IMR-90 (cell line): ENCODE data around the gene PRTFDC1. TPM values are rescaled to one million over a fixed set of nuclear protein-coding genes. Genes with fewer than 3 reads are reported as not detected.
A peak's percentile ranks its signal among the peaks of the same experiment; 100 is the strongest.

ENCODE experiments used
- ATAC-seq: fragments of 200-7000 bp; cut with Tn5 transposase; 2 replicates; pipeline ENCODE4 v1.9.1; 2020; ENCODE audit warnings: low read depth, mild to moderate bottlenecking, moderate library complexity
- BruUV-seq: library from RNA; stranded (reverse); fragments of 400-500 nt; replicated peaks from 2 replicates; lab custom pipeline; 2021; lab: Mats Ljungman, UMichigan
- CTCF ChIA-PET: fragments of 300-600 bp; formaldehyde crosslinking; extraction: SDS; loops from one replicate; lab custom pipeline; 2021; ENCODE audit warnings: antibody characterized with exemption; lab: Yijun Ruan, JAX
- POLR2A ChIA-PET: fragments of 300-600 bp; sonication (Branson Sonifier 250); formaldehyde crosslinking; loops from one replicate; lab custom pipeline; 2022; ENCODE audit warnings: antibody characterized with exemption; ENCODE audit not compliant: unreplicated experiment; lab: Charles Lee
- DNase-seq: peaks from one replicate; pipeline ENCODE4 v3.0.0; 2013
- H2AFZ ChIP-seq: replicated peaks from 2 replicates; pipeline ENCODE3; 2013; ENCODE audit warnings: low read length, mild to moderate bottlenecking; ENCODE audit not compliant: poor library complexity
- H2AK5ac ChIP-seq: 2 replicates; pipeline ENCODE4 v1.6.1; 2013; ENCODE audit warnings: low read depth, low read length, inconsistent platforms
- H2AK9ac ChIP-seq: replicated peaks from 2 replicates; pipeline ENCODE3; 2013; ENCODE audit warnings: mild to moderate bottlenecking, low read depth, low read length, moderate library complexity; ENCODE audit not compliant: poor library complexity
- H2BK120ac ChIP-seq: 2 replicates; pipeline ENCODE4 v1.6.1; 2013; ENCODE audit warnings: low read depth, low read length, inconsistent platforms
- H2BK15ac ChIP-seq: 3 replicates; pipeline ENCODE4 v1.6.1; 2013; ENCODE audit warnings: low read depth, low read length, inconsistent platforms
- H2BK20ac ChIP-seq: 2 replicates; pipeline ENCODE4 v1.6.1; 2013; ENCODE audit warnings: low read depth, mild to moderate bottlenecking, inconsistent platforms, low read length, moderate library complexity
- H2BK5ac ChIP-seq: 2 replicates; pipeline ENCODE4 v1.6.1; 2013; ENCODE audit warnings: mild to moderate bottlenecking, low read depth, low read length, inconsistent platforms; ENCODE audit not compliant: poor library complexity, severe bottlenecking
- H3K14ac ChIP-seq: replicated peaks from 2 replicates; pipeline ENCODE4 v1.6.1; 2013; ENCODE audit warnings: low read depth, low read length, inconsistent platforms
- H3K18ac ChIP-seq: 2 replicates; pipeline ENCODE4 v1.6.1; 2013; ENCODE audit warnings: low read depth, low read length, control low read depth
- H3K23ac ChIP-seq: 2 replicates; pipeline ENCODE4 v1.6.1; 2013; ENCODE audit warnings: low read depth, low read length, inconsistent platforms
- H3K27ac ChIP-seq: 2 replicates; pipeline ENCODE4 v1.5.1; 2013; ENCODE audit warnings: mild to moderate bottlenecking, control low read depth, low read length; ENCODE audit not compliant: insufficient read depth
- H3K27me3 ChIP-seq: 2 replicates; pipeline ENCODE4 v1.6.1; 2013; ENCODE audit warnings: low read length; ENCODE audit not compliant: control insufficient read depth, insufficient read depth
- H3K36me3 ChIP-seq: 2 replicates; pipeline ENCODE4 v1.6.1; 2013; ENCODE audit warnings: low read length, mixed read lengths; ENCODE audit not compliant: control insufficient read depth, insufficient read depth
- H3K4ac ChIP-seq: 2 replicates; pipeline ENCODE4 v1.6.1; 2013; ENCODE audit warnings: low read depth, low read length, inconsistent platforms
- H3K4me1 ChIP-seq: 2 replicates; pipeline ENCODE4 v1.6.1; 2013; ENCODE audit warnings: low read length, mixed read lengths; ENCODE audit not compliant: control insufficient read depth, insufficient read depth
- H3K4me2 ChIP-seq: 2 replicates; pipeline ENCODE4 v1.6.1; 2013; ENCODE audit warnings: low read depth, mild to moderate bottlenecking, control low read depth, low read length, moderate library complexity
- H3K4me3 ChIP-seq: 2 replicates; pipeline ENCODE4 v1.5.1; 2013; ENCODE audit warnings: low read depth, mild to moderate bottlenecking, control low read depth, low read length, moderate library complexity; ENCODE audit not compliant: insufficient read depth
- H3K56ac ChIP-seq: 2 replicates; pipeline ENCODE4 v1.6.1; 2013; ENCODE audit warnings: low read length, inconsistent platforms; ENCODE audit not compliant: insufficient read depth; ENCODE audit errors: extremely low read depth
- H3K79me1 ChIP-seq, 2 experiments: 2 replicates each; pipeline ENCODE4 v1.6.1; 2013; ENCODE audit warnings: low read length in 2 of 2, inconsistent platforms in 1 of 2, low read depth in 1 of 2
- H3K9ac ChIP-seq: 2 replicates; pipeline ENCODE4 v1.6.1; 2013; ENCODE audit warnings: low read depth, low read length, control low read depth
- H3K9me1 ChIP-seq: 2 replicates; pipeline ENCODE4 v1.6.1; 2013; ENCODE audit warnings: low read length, inconsistent platforms; ENCODE audit not compliant: insufficient read depth
- H3K9me3 ChIP-seq: 2 replicates; pipeline ENCODE4 v1.6.1; 2013; ENCODE audit warnings: low read length; ENCODE audit not compliant: control insufficient read depth, insufficient read depth
- H4K20me1 ChIP-seq: 2 replicates; pipeline ENCODE4 v1.6.1; 2013; ENCODE audit warnings: low read length, inconsistent platforms; ENCODE audit not compliant: insufficient read depth
- H4K5ac ChIP-seq: 2 replicates; pipeline ENCODE4 v1.6.1; 2013; ENCODE audit warnings: mild to moderate bottlenecking, low read depth, low read length, control low read depth
- H4K8ac ChIP-seq, 2 experiments: 2 replicates each; pipeline ENCODE4 v1.6.1; 2013; ENCODE audit warnings: low read depth in 2 of 2, low read length in 2 of 2, control low read depth in 1 of 2, inconsistent platforms in 1 of 2
- H4K91ac ChIP-seq: 2 replicates; pipeline ENCODE4 v1.6.1; 2013; ENCODE audit warnings: low read depth, low read length, inconsistent platforms; ENCODE audit not compliant: insufficient read depth
- BHLHE40 ChIP-seq: fragments of 150-350 bp; IDR thresholded peaks from 2 replicates; pipeline ENCODE4 v1.6.1; 2016; ENCODE audit warnings: mild to moderate bottlenecking, low read depth, low read length
- CEBPB ChIP-seq: IDR thresholded peaks from 2 replicates; pipeline ENCODE4 v1.6.1; 2012; ENCODE audit warnings: low read depth, low read length, improper control_type of control experiment
- CHD1 ChIP-seq: IDR thresholded peaks from 2 replicates; pipeline ENCODE4 v1.6.1; 2012; ENCODE audit warnings: low read depth, low read length, improper control_type of control experiment
- CTCF ChIP-seq: conservative IDR thresholded peaks from 2 replicates; pipeline ENCODE4 v1.5.1; 2012; ENCODE audit warnings: mild to moderate bottlenecking, low read depth, low read length, improper control_type of control experiment
- ELK1 ChIP-seq: fragments of 150-350 bp; IDR thresholded peaks from 2 replicates; pipeline ENCODE4 v1.6.1; 2016; ENCODE audit warnings: low read depth, mild to moderate bottlenecking, low read length, moderate library complexity, borderline replicate concordance
- FOS ChIP-seq: fragments of 150-350 bp; IDR thresholded peaks from 2 replicates; pipeline ENCODE4 v1.6.1; 2016; ENCODE audit warnings: low read depth, low read length
- MAFK ChIP-seq: IDR thresholded peaks from 2 replicates; pipeline ENCODE4 v1.6.1; 2012; ENCODE audit warnings: low read depth, low read length, improper control_type of control experiment
- MAZ ChIP-seq: IDR thresholded peaks from 2 replicates; pipeline ENCODE4 v1.6.1; 2012; ENCODE audit warnings: low read depth, mild to moderate bottlenecking, low read length, improper control_type of control experiment, moderate library complexity, borderline replicate concordance
- MXI1 ChIP-seq: IDR thresholded peaks from 2 replicates; pipeline ENCODE4 v1.6.1; 2012; ENCODE audit warnings: low read depth, mild to moderate bottlenecking, low read length, moderate library complexity, borderline replicate concordance
- NFE2L2 ChIP-seq: fragments of 150-350 bp; IDR thresholded peaks from 2 replicates; pipeline ENCODE4 v1.6.1; 2016; ENCODE audit warnings: low read depth, mild to moderate bottlenecking, low read length
- POLR2A ChIP-seq: IDR thresholded peaks from 2 replicates; pipeline ENCODE4 v1.6.1; 2012; ENCODE audit warnings: mild to moderate bottlenecking, low read depth, low read length
- RAD21 ChIP-seq: IDR thresholded peaks from 2 replicates; pipeline ENCODE4 v1.6.1; 2012; ENCODE audit warnings: low read length, improper control_type of control experiment
- RCOR1 ChIP-seq: IDR thresholded peaks from 2 replicates; pipeline ENCODE4 v1.6.1; 2012; ENCODE audit warnings: mild to moderate bottlenecking, low read length, improper control_type of control experiment; ENCODE audit not compliant: insufficient replicate concordance
- RFX5 ChIP-seq: IDR thresholded peaks from 2 replicates; pipeline ENCODE4 v1.8.0; 2012; ENCODE audit warnings: low read depth, mild to moderate bottlenecking, low read length, moderate library complexity
- SMC3 ChIP-seq: fragments of 150-350 bp; IDR thresholded peaks from 2 replicates; pipeline ENCODE4 v1.6.1; 2016; ENCODE audit warnings: low read depth, mild to moderate bottlenecking, antibody characterized with exemption, low read length, moderate library complexity
- USF2 ChIP-seq: fragments of 150-350 bp; IDR thresholded peaks from 2 replicates; pipeline ENCODE4 v1.6.1; 2017; ENCODE audit warnings: mild to moderate bottlenecking, antibody characterized with exemption, low read length, low read depth
- WGBS, 2 experiments: methylation state at CpG; one replicate each; pipeline versions ENCODE4 v1.1.5 to v1.1.7; 2013; ENCODE audit warnings: missing lambda C conversion rate in 2 of 2; ENCODE audit not compliant: insufficient read length in 1 of 2; ENCODE audit errors: extremely low coverage in 2 of 2; 5-methylcytosine and 5-hydroxymethylcytosine counted together
- dilution Hi-C: fragments of 300-500 bp; cut with HindIII; formaldehyde crosslinking; loops from one replicate; pipeline ENCODE4 v1.14.3; 2018; ENCODE audit warnings: low sequenced_read_pairs; ENCODE audit not compliant: unreplicated experiment
- in situ Hi-C: fragments of 300-500 bp; cut with MboI; formaldehyde crosslinking; loops from 3 replicates; pipeline ENCODE4 v1.14.3; 2019; ENCODE audit warnings: low sequenced_read_pairs, inconsistent platforms, mixed read lengths
- intact Hi-C: fragments of 100-400 bp; cut with micrococcal nuclease; formaldehyde crosslinking; loops from 2 replicates; pipeline ENCODE4 v1.10.0; 2022
- polyA plus RNA-seq, 3 experiments: library from polyadenylated mRNA; depleted of rRNA; stranded (reverse); fragments of >200 nt; gene quantifications; 2 replicates each; pipeline ENCODE4 v1.2.3, GENCODE V29; 2012; ENCODE audit warnings: low replicate concordance in 1 of 3
- total RNA-seq: library from RNA; depleted of rRNA; stranded (reverse); fragments of >200 nt; gene quantifications from 2 replicates; pipeline ENCODE4 v1.2.3, GENCODE V29; 2012

PRTFDC1 gene
- total and polyA plus RNA-seq, 2 of the 4 experiments (the other 2 are of a cell fraction) = 12.3 to 17.9 TPM

GRCh38 chr10:24907956-24908355 lies 44.5 kb downstream of the PRTFDC1 start:
- Histone ChIP-seq H2BK120ac (peak overlapping the region; percentile 52; the same call in 1 of the 2 replicates), H2BK5ac (no peak overlapping the region), H3K4me1 (no peaks in the 10 kb centered on the region), H2BK15ac (no peak overlapping the region), H3K18ac (no peak overlapping the region), H4K8ac (no peak overlapping the region), H3K4me3 (no peak overlapping the region), H3K27ac (no peak overlapping the region), H2AFZ (no peak overlapping the region), H2AK9ac (no peak overlapping the region), H3K27me3 (no peaks in the 10 kb centered on the region), H3K4ac (no peak overlapping the region), H3K9ac (no peak overlapping the region), H3K36me3 (no peaks in the 10 kb centered on the region), H3K4me2 (no peak overlapping the region), H3K14ac (no peak overlapping the region), H3K9me3 (no peaks in the 10 kb centered on the region), H2BK20ac (peak overlapping the region; percentile 36; the same call in 1 of the 2 replicates), H3K23ac (no peak overlapping the region; the same call in 1 of the 2 replicates), H4K91ac (no peak overlapping the region), H3K56ac (no peak overlapping the region), H3K79me1 (peaks cover 0 to 8% of the 10 kb centered on the region in 2 experiments; a peak in 1 of 4 replicates), H4K5ac (no peak overlapping the region), H4K20me1 (no peaks in the 10 kb centered on the region), H2AK5ac (no peak overlapping the region; the same call in 1 of the 2 replicates), H3K9me1 (peaks cover 7% of the 10 kb centered on the region; the same call in 1 of the 2 replicates)
- DNase-seq (no peak), ATAC-seq (no peak)
- intact Hi-C loops (no loop called here), in situ Hi-C loops (no loop called here), dilution Hi-C loops (no loop called here)
- no TSS peak for BruUV-seq
- ChIA-PET CTCF (no interaction called here), POLR2A (no interaction called here)
- TF ChIP-seq POLR2A (no peak), BHLHE40 (no peak), CHD1 (no peak), MXI1 (no peak), CEBPB (no peak), CTCF (no peak), SMC3 (no peak), RCOR1 (no peak), RAD21 (no peak), USF2 (no peak), NFE2L2 (no peak), FOS (no peak), ELK1 (no peak), MAFK (no peak), RFX5 (no peak), MAZ (no peak)
- WGBS, 2 experiments = 98% methylated on average over 5 of the region's 6 CpGs; no CpG with 5 or more reads in 1 of the 2 experiments
